H1 (cell line): ENCODE measurements around the gene ARID1B. TPM values are rescaled to one million over a fixed set of nuclear protein-coding genes. Genes with fewer than 3 reads are reported as not detected.
A peak's percentile ranks its signal among the peaks of the same experiment; 100 is the strongest.

Source experiments
- CTCF ChIA-PET: fragments of 300-600 bp; sonication (Branson Sonifier 250); formaldehyde crosslinking; loops from one replicate; lab custom pipeline; 2021; ENCODE audit not compliant: partially characterized antibody; lab: Charles Lee
- POLR2A ChIA-PET: fragments of 300-600 bp; sonication (Branson Sonifier 250); formaldehyde crosslinking; loops from one replicate; lab custom pipeline; 2021; ENCODE audit warnings: inconsistent platforms; ENCODE audit not compliant: partially characterized antibody; lab: Charles Lee
- DNase-seq, 2 experiments: peaks; one replicate each; pipeline versions ENCODE4 v3.0.0 to v3.0.0-alpha.2; 2010 to 2022; ENCODE audit warnings: low spot score in 2 of 2, low read depth in 1 of 2, mixed read lengths in 1 of 2
- FAIRE-seq: peaks from 2 replicates; lab custom pipeline; 2011; peaks lifted over from hg19 to GRCh38; lab: Jason Lieb, UNC
- H2AFZ ChIP-seq: 2 replicates; pipeline ENCODE4 v1.8.1; 2012; ENCODE audit warnings: low read length, inconsistent platforms
- H2AK5ac ChIP-seq: 2 replicates; pipeline ENCODE4 v1.6.1; 2013; ENCODE audit warnings: low read depth, low read length
- H2BK120ac ChIP-seq: replicated peaks from 2 replicates; pipeline ENCODE3; 2013; ENCODE audit warnings: low read depth, low read length, inconsistent platforms
- H2BK12ac ChIP-seq: 2 replicates; pipeline ENCODE4 v1.6.1; 2013; ENCODE audit warnings: low read depth, low read length
- H2BK15ac ChIP-seq: 2 replicates; pipeline ENCODE4 v1.6.1; 2013; ENCODE audit warnings: low read length
- H2BK20ac ChIP-seq: 2 replicates; pipeline ENCODE4 v1.6.1; 2013; ENCODE audit warnings: low read length
- H2BK5ac ChIP-seq: 2 replicates; pipeline ENCODE4 v1.6.1; 2013; ENCODE audit warnings: low read depth, low read length
- H3K14ac ChIP-seq: 2 replicates; pipeline ENCODE4 v1.6.1; 2013; ENCODE audit warnings: inconsistent platforms; ENCODE audit not compliant: insufficient read length
- H3K18ac ChIP-seq: 2 replicates; pipeline ENCODE4 v1.6.1; 2013; ENCODE audit warnings: low read length; ENCODE audit errors: extremely low read depth
- H3K23ac ChIP-seq: 2 replicates; pipeline ENCODE4 v1.6.1; 2013; ENCODE audit warnings: inconsistent platforms; ENCODE audit not compliant: insufficient read length
- H3K23me2 ChIP-seq: 2 replicates; pipeline ENCODE4 v1.6.1; 2013; ENCODE audit warnings: low read depth, low read length
- H3K27ac ChIP-seq: 2 replicates; pipeline ENCODE4 v1.6.1; 2011; ENCODE audit warnings: low read depth, low read length, inconsistent platforms
- H3K27me3 ChIP-seq, 4 experiments: replicated peaks in 1 of 4; 1 replicate in 1 of 4; 2 replicates in 3 of 4; pipeline versions ENCODE4 v1.6.1 to v1.8.1; 2011 to 2013; ENCODE audit warnings: low read length in 3 of 4, mild to moderate bottlenecking in 3 of 4, inconsistent platforms in 2 of 4, mixed read lengths in 2 of 4, moderate library complexity in 1 of 4; ENCODE audit not compliant: control insufficient read depth in 3 of 4, insufficient read depth in 3 of 4; ENCODE audit errors: extremely low read depth in 1 of 4
- H3K36me3 ChIP-seq, 4 experiments: 2 replicates each; pipeline versions ENCODE4 v1.6.1 to v1.8.1; 2011 to 2013; ENCODE audit warnings: mild to moderate bottlenecking in 4 of 4, low read length in 3 of 4, moderate library complexity in 2 of 4, control low read depth in 1 of 4, inconsistent platforms in 1 of 4; ENCODE audit not compliant: insufficient read depth in 4 of 4, control insufficient read depth in 2 of 4
- H3K4ac ChIP-seq: replicated peaks from 2 replicates; pipeline ENCODE3; 2013; ENCODE audit warnings: low read length, low read depth, mixed read lengths, inconsistent platforms; ENCODE audit not compliant: insufficient read length
- H3K4me1 ChIP-seq, 4 experiments: replicated peaks in 1 of 4; 1 replicate in 1 of 4; 2 replicates in 3 of 4; pipeline versions ENCODE4 v1.6.1 to v1.8.1; 2011 to 2013; ENCODE audit warnings: low read length in 3 of 4, inconsistent platforms in 2 of 4, mixed read lengths in 1 of 4; ENCODE audit not compliant: insufficient read depth in 4 of 4, control insufficient read depth in 3 of 4
- H3K4me2 ChIP-seq, 2 experiments: 2 replicates each; pipeline versions ENCODE4 v1.6.1 to v1.8.1; 2011 to 2013; ENCODE audit warnings: low read depth in 2 of 2, low read length in 2 of 2, control low read depth in 1 of 2, inconsistent platforms in 1 of 2, mild to moderate bottlenecking in 1 of 2; ENCODE audit not compliant: insufficient read depth in 1 of 2
- H3K4me3 ChIP-seq, 4 experiments: fragments of 200-600, 300-600 bp in 1 of 4; sonication (generic), shearing (Covaris generic), sonication (Bioruptor Twin) in 1 of 4; 2 replicates each; pipeline versions ENCODE4 v1.5.1 to v1.8.1; 2011 to 2016; ENCODE audit warnings: low read length in 4 of 4, low read depth in 3 of 4, control low read depth in 2 of 4, inconsistent platforms in 2 of 4, mild to moderate bottlenecking in 2 of 4, mixed read lengths in 1 of 4, moderate library complexity in 1 of 4; ENCODE audit not compliant: insufficient read depth in 2 of 4; ENCODE audit errors: extremely low read depth in 1 of 4
- H3K56ac ChIP-seq: replicated peaks from 2 replicates; pipeline ENCODE3; 2013; ENCODE audit warnings: low read depth, mild to moderate bottlenecking, mixed read lengths, low read length, inconsistent platforms; ENCODE audit not compliant: insufficient read length
- H3K79me1 ChIP-seq: 2 replicates; pipeline ENCODE4 v1.6.1; 2013; ENCODE audit warnings: low read depth, low read length, control low read depth
- H3K79me2 ChIP-seq, 2 experiments: 2 replicates each; pipeline versions ENCODE4 v1.6.1 to v1.8.1; 2012 to 2013; ENCODE audit warnings: low read length in 2 of 2, mild to moderate bottlenecking in 2 of 2, inconsistent platforms in 1 of 2; ENCODE audit not compliant: insufficient read depth in 2 of 2, control insufficient read depth in 1 of 2
- H3K9ac ChIP-seq, 4 experiments: replicated peaks in 1 of 4; 1 replicate in 1 of 4; 2 replicates in 3 of 4; pipeline versions ENCODE4 v1.6.1 to v1.8.1; 2011 to 2013; ENCODE audit warnings: low read depth in 3 of 4, low read length in 3 of 4, control low read depth in 2 of 4, mild to moderate bottlenecking in 2 of 4, moderate library complexity in 2 of 4, inconsistent platforms in 1 of 4; ENCODE audit errors: extremely low read depth in 1 of 4
- H3K9me3 ChIP-seq, 2 experiments: 2 replicates each; pipeline versions ENCODE4 v1.6.1 to v1.8.1; 2012 to 2013; ENCODE audit warnings: mild to moderate bottlenecking in 2 of 2, moderate library complexity in 2 of 2, control low read depth in 1 of 2, inconsistent platforms in 1 of 2, low read depth in 1 of 2, low read length in 1 of 2, mixed read lengths in 1 of 2; ENCODE audit not compliant: insufficient read depth in 2 of 2
- H4K20me1 ChIP-seq, 2 experiments: replicated peaks in 1 of 2; 2 replicates each; pipeline versions ENCODE3 to v1.8.1; 2011 to 2013; ENCODE audit warnings: inconsistent platforms in 2 of 2, low read length in 2 of 2, mild to moderate bottlenecking in 1 of 2; ENCODE audit not compliant: insufficient read depth in 2 of 2, control insufficient read depth in 1 of 2
- H4K5ac ChIP-seq: 2 replicates; pipeline ENCODE4 v1.6.1; 2013; ENCODE audit warnings: low read length, low read depth, mixed read lengths, inconsistent platforms; ENCODE audit not compliant: insufficient read length
- H4K8ac ChIP-seq: 2 replicates; pipeline ENCODE4 v1.8.0; 2013; ENCODE audit warnings: mild to moderate bottlenecking, moderate library complexity, low read length, inconsistent platforms; ENCODE audit not compliant: insufficient read depth; ENCODE audit errors: extremely low read depth
- H4K91ac ChIP-seq: replicated peaks from 2 replicates; pipeline ENCODE3; 2013; ENCODE audit warnings: low read length, mixed read lengths, inconsistent platforms; ENCODE audit not compliant: insufficient read length
- ASH2L ChIP-seq: fragments of 200-600, 300-600 bp; sonication (generic); IDR thresholded peaks from one replicate; pipeline ENCODE4 v1.7.1; 2017; ENCODE audit warnings: low read length
- CHD2 ChIP-seq: IDR thresholded peaks from 2 replicates; pipeline ENCODE4 v1.6.1; 2012; ENCODE audit warnings: low read length, improper control_type of control experiment
- EP300 ChIP-seq, 2 experiments: IDR thresholded peaks; 1 replicate in 1 of 2; 2 replicates in 1 of 2; pipeline ENCODE4 v1.6.1; 2011 to 2012; ENCODE audit warnings: low read depth in 2 of 2, low read length in 2 of 2, mild to moderate bottlenecking in 2 of 2, borderline replicate concordance in 1 of 2, inconsistent platforms in 1 of 2, moderate library complexity in 1 of 2
- HDAC2 ChIP-seq, 2 experiments: fragments of 300-600 bp in 1 of 2; sonication (generic) in 1 of 2; IDR thresholded peaks; 2 replicates each; pipeline ENCODE4 v1.6.1; 2011 to 2012; ENCODE audit warnings: low read depth in 2 of 2, low read length in 2 of 2, mild to moderate bottlenecking in 2 of 2, moderate library complexity in 2 of 2, borderline replicate concordance in 1 of 2, inconsistent platforms in 1 of 2
- POLR2A ChIP-seq, 2 experiments: IDR thresholded peaks; 1 replicate in 1 of 2; 2 replicates in 1 of 2; pipeline ENCODE4 v1.6.1; 2011; ENCODE audit warnings: low read depth in 2 of 2, low read length in 2 of 2, mild to moderate bottlenecking in 2 of 2; ENCODE audit errors: control extremely low read depth in 1 of 2
- POU5F1 ChIP-seq: IDR thresholded peaks from 2 replicates; pipeline ENCODE4 v1.6.1; 2011; ENCODE audit warnings: low read depth, mild to moderate bottlenecking, low read length, moderate library complexity
- WGBS, 2 experiments: shearing (Covaris generic) in 1 of 2; methylation state at CpG; one replicate each; pipeline versions ENCODE4 v1.1.6 to v1.1.7; 2013 to 2015; ENCODE audit warnings: low lambda C conversion rate in 2 of 2, mixed read lengths in 2 of 2, inconsistent platforms in 1 of 2, low coverage in 1 of 2, missing lambda C conversion rate in 1 of 2; ENCODE audit not compliant: insufficient replicate concordance in 2 of 2, insufficient coverage in 1 of 2, insufficient read length in 1 of 2; ENCODE audit errors: extremely low coverage in 1 of 2, missing lambda C conversion rate in 1 of 2; 5-methylcytosine and 5-hydroxymethylcytosine counted together
- polyA plus RNA-seq, 7 experiments: library from polyadenylated mRNA; depleted of rRNA in 3 of 7; stranded (reverse) in 5 of 7; unstranded in 2 of 7; fragments of >200 nt in 5 of 7; fragments of 200-250 nt in 2 of 7; gene quantifications; 1 replicate in 5 of 7; 2 replicates in 1 of 7; 4 replicates in 1 of 7; pipeline versions ENCODE4 v1.2.1 to v1.2.3, GENCODE V29; 2011 to 2013; ENCODE audit warnings: missing spikeins in 2 of 7, mixed read lengths in 2 of 7
- total RNA-seq: library from RNA; stranded (reverse); fragmentation: NEBNext Ultra II Directional; extraction: Animal tissue kit (Norgen Biotek cat#: 25700); gene quantifications from 2 replicates; pipeline ENCODE4 v1.2.1, GENCODE V29; 2021

Gene ARID1B
- total and polyA plus RNA-seq, 2 of the 8 experiments (the other 6 are each of a cell fraction or from before 2014, with no cell fraction given), result 24.3 to 70.3 TPM

DNA sequence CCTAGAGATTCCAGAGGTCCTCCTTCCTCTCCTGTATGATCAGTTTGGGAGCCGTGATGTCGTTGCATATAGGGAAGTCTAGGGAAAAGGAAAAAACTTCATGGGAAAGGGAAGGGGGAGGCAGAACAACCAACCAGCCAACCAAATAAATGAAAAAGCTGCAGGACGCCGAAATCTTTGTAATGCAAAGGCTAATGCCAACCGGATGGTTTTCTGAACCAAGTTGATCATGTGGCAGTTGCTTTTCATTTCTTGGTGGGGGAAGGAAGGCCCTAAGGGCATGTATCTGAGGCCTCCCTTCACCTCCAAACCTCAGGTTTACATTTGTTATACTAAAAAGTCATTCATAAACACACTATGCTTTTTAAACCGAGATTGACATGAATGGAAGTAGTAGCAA is 167.2 kb downstream of the ARID1B start:
- no peak overlapping the region for H2AFZ ChIP-seq
- no peak overlapping the region for H3K9ac ChIP-seq
- peaks cover 8% of the 10 kb centered on the region for H3K79me1 ChIP-seq
- peak overlapping the region; percentile 52 to 58 for H3K4me2 ChIP-seq
- DNase-seq, result no peak
- CTCF ChIA-PET, result interaction anchor here (0.6 to 2.1 kb wide), 10 partner anchors 9 to 613 kb away, joined by 3 to 10 read pairs (median 4); no protein-coding TSS in a partner anchor
- H3K23me2 ChIP-seq, result no peaks in the 10 kb centered on the region; the same call in 1 of the 2 replicates
- peaks cover 0 to 1% of the 10 kb centered on the region in 2 experiments for H4K20me1 ChIP-seq
- 27% methylated on average over 6 of the region's 6 CpGs; no CpG with 5 or more reads in 1 of the 2 experiments for WGBS, 2 experiments
- peak overlapping the region; percentile 17; the same call in 1 of the 2 replicates for H3K18ac ChIP-seq
- H2BK15ac ChIP-seq, result no peak overlapping the region; the same call in 1 of the 2 replicates
- peak overlapping the region; percentile 50; the same call in 1 of the 2 replicates for H2BK5ac ChIP-seq
- H3K23ac ChIP-seq, result no peak overlapping the region
- no peak overlapping the region for H4K8ac ChIP-seq
- TF ChIP-seq EP300 (IDR thresholded peaks at IDR 0.05; ENCODE audit: borderline replicate concordance in 1 of 2, low read depth in 2 of 2, low read length in 2 of 2) (no peak), HDAC2 (IDR thresholded peaks at IDR 0.05; ENCODE audit: borderline replicate concordance in 1 of 2, low read depth in 2 of 2, low read length in 2 of 2) (no peak), ASH2L (peak; percentile 61), POU5F1 (0 out of 2 replicates have a peak, but pooled peaks have one; percentile 29), CHD2 (no peak), POLR2A (IDR thresholded peaks at IDR 0.05; ENCODE audit: control extremely low read depth in 1 of 2, low read depth in 2 of 2, low read length in 2 of 2) (0 out of 3 replicates have a peak, but pooled peaks of 1 of the 2 experiments have one; percentile 28)
- H3K36me3 ChIP-seq, result no peaks in the 10 kb centered on the region
- H4K91ac ChIP-seq, result no peak overlapping the region
- H4K5ac ChIP-seq, result no peak overlapping the region
- no peak overlapping the region for H2BK12ac ChIP-seq
- no peak overlapping the region for H3K14ac ChIP-seq
- peaks cover 2 to 18% (median 11%) of the 10 kb centered on the region in 4 experiments; a peak in 6 of 7 replicates for H3K4me1 ChIP-seq
- H3K79me2 ChIP-seq, result peaks cover 0 to 83% of the 10 kb centered on the region in 2 experiments; a peak in 3 of 4 replicates
- H3K56ac ChIP-seq, result no peak overlapping the region
- peak overlapping the region; percentile 75; the same call in 1 of the 2 replicates for H2BK20ac ChIP-seq
- peak overlapping the region in 1 of 4 experiments; percentile 43; a peak in 2 of 8 replicates for H3K4me3 ChIP-seq
- POLR2A ChIA-PET, result interaction anchor here (1.4 to 2.1 kb wide), 2 partner anchors 9 to 77 kb away, joined by 5 read pairs; no protein-coding TSS in a partner anchor
- no peak overlapping the region for H2BK120ac ChIP-seq
- H3K4ac ChIP-seq, result no peak overlapping the region
- H3K9me3 ChIP-seq, result no peaks in the 10 kb centered on the region
- no peaks in the 10 kb centered on the region for H3K27me3 ChIP-seq
- FAIRE-seq, result peak; percentile 93
- no peak overlapping the region for H2AK5ac ChIP-seq
- peak overlapping the region; percentile 39; the same call in 1 of the 2 replicates for H3K27ac ChIP-seq
